OCI-LY3 (cell line): Measurements from ENCODE around the gene PER3.

Source experiments
- H2AFZ ChIP-seq: fragments of 200-600, 300-600 bp; shearing (Covaris generic); 2 replicates; pipeline ENCODE4 v1.6.0; 2014; ENCODE audit warnings: antibody characterized with exemption, low read depth, low read length
- H3K27ac ChIP-seq: fragments of 200-600, 300-600 bp; sonication (generic); 2 replicates; pipeline ENCODE4 v1.5.1; 2014; ENCODE audit warnings: mild to moderate bottlenecking, low read length, moderate library complexity, mixed read lengths
- H3K27me3 ChIP-seq: fragments of 200-600, 300-600 bp; sonication (generic); 2 replicates; pipeline ENCODE4 v1.6.1; 2014; ENCODE audit warnings: low read depth, low read length, mixed read lengths
- H3K36me3 ChIP-seq: fragments of 200-600, 300-600 bp; sonication (generic); replicated peaks from 2 replicates; pipeline ENCODE3; 2014; ENCODE audit warnings: low read depth, low read length, mixed read lengths
- H3K4me1 ChIP-seq: fragments of 300-600, 200-600 bp; sonication (generic); 2 replicates; pipeline ENCODE4 v1.6.1; 2014; ENCODE audit warnings: low read length, mixed read lengths
- H3K4me2 ChIP-seq: fragments of 200-600, 300-600 bp; sonication (generic); 2 replicates; pipeline ENCODE4 v1.6.1; 2014; ENCODE audit warnings: low read length, mixed read lengths
- H3K4me3 ChIP-seq: fragments of 300-600, 200-600 bp; sonication (generic); 2 replicates; pipeline ENCODE4 v1.5.1; 2014; ENCODE audit warnings: antibody characterized with exemption, mild to moderate bottlenecking, low read length, moderate library complexity
- H3K79me2 ChIP-seq: fragments of 300-600, 200-600 bp; shearing (Covaris generic); 2 replicates; pipeline ENCODE4 v1.6.1; 2014; ENCODE audit warnings: mild to moderate bottlenecking, low read length, mixed read lengths
- H3K9ac ChIP-seq: fragments of 300-600, 200-600 bp; shearing (Covaris generic); 2 replicates; pipeline ENCODE4 v1.6.0; 2014; ENCODE audit warnings: mild to moderate bottlenecking, low read length, moderate library complexity
- H3K9me3 ChIP-seq: fragments of 200-600, 300-600 bp; shearing (Covaris generic); 2 replicates; pipeline ENCODE4 v1.6.1; 2014; ENCODE audit warnings: low read length, mixed read lengths; ENCODE audit not compliant: insufficient read depth
- H4K20me1 ChIP-seq: fragments of 200-600, 300-600 bp; sonication (generic); 2 replicates; pipeline ENCODE4 v1.6.1; 2016; ENCODE audit warnings: low read length, mixed read lengths; ENCODE audit not compliant: insufficient read depth
- EZH2phosphoT487 ChIP-seq: fragments of 200-600 bp; shearing (Covaris generic); IDR thresholded peaks from 2 replicates; pipeline ENCODE4 v1.6.1; 2018; ENCODE audit warnings: antibody characterized with exemption, mixed run types, low read depth
- TF ChIP-seq, protein P1 (sequence below): fragments of 200-600, 300-600 bp; sonication (generic); IDR thresholded peaks from 2 replicates; pipeline ENCODE4 v1.5.1; 2014; ENCODE audit warnings: antibody characterized with exemption, low read length, low read depth

The PER3 gene

GRCh38 chr1:7873801-7874795 is 90.0 kb downstream of the PER3 start:
- Histone ChIP-seq H3K9ac (no peak overlapping the region), H3K4me1 (no peaks in the 10 kb centered on the region), H2AFZ (no peak overlapping the region), H3K27me3 (no peaks in the 10 kb centered on the region), H3K4me3 (no peak overlapping the region), H3K27ac (no peak overlapping the region), H3K79me2 (no peaks in the 10 kb centered on the region), H3K36me3 (no peaks in the 10 kb centered on the region), H3K9me3 (no peaks in the 10 kb centered on the region), H4K20me1 (no peaks in the 10 kb centered on the region), H3K4me2 (no peak overlapping the region)
- no peak for TF ChIP-seq EZH2phosphoT487
- TF ChIP-seq, protein P1, sequence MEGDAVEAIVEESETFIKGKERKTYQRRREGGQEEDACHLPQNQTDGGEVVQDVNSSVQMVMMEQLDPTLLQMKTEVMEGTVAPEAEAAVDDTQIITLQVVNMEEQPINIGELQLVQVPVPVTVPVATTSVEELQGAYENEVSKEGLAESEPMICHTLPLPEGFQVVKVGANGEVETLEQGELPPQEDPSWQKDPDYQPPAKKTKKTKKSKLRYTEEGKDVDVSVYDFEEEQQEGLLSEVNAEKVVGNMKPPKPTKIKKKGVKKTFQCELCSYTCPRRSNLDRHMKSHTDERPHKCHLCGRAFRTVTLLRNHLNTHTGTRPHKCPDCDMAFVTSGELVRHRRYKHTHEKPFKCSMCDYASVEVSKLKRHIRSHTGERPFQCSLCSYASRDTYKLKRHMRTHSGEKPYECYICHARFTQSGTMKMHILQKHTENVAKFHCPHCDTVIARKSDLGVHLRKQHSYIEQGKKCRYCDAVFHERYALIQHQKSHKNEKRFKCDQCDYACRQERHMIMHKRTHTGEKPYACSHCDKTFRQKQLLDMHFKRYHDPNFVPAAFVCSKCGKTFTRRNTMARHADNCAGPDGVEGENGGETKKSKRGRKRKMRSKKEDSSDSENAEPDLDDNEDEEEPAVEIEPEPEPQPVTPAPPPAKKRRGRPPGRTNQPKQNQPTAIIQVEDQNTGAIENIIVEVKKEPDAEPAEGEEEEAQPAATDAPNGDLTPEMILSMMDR = no peak

- 0 out of 2 replicates have a peak, but pooled peaks cover 5% of the 10 kb centered on the region for H3K27me3 ChIP-seq
- H4K20me1 ChIP-seq = no peaks in the 10 kb centered on the region
- no peak overlapping the region for H2AFZ ChIP-seq
- H3K36me3 ChIP-seq = no peaks in the 10 kb centered on the region
- TF ChIP-seq EZH2phosphoT487 = no peak
- TF ChIP-seq, protein P1 = no peak
- no peak overlapping the region for H3K9ac ChIP-seq
- no peak overlapping the region for H3K27ac ChIP-seq
- no peaks in the 10 kb centered on the region for H3K4me1 ChIP-seq
- no peak overlapping the region for H3K4me3 ChIP-seq
- H3K79me2 ChIP-seq = no peaks in the 10 kb centered on the region
- H3K9me3 ChIP-seq = no peaks in the 10 kb centered on the region
- H3K4me2 ChIP-seq = no peak overlapping the region
Observed at GRCh38 chr1:7878027-7878426, 93.9 kb downstream of the PER3 start.

DNA sequence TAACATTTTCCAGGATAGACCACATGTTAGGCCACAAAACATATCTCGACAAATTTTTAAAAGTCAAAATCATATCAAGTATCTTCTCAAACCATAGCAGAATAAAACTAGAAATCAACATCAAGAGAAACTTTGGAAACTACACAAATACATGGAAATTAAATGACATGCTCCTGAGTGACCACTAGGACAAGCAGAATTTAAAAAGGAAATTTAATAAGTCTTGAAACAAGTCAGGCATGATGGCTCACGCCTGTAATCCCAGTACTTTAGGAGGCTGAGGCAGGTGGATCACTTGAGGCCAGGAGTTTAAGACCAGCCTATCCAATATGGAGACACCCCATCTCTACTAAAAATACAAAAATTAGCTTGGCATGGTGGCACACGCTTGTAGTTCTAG is 95.1 kb downstream of the PER3 start:
- H3K4me2 ChIP-seq = no peak overlapping the region
- no peak for TF ChIP-seq EZH2phosphoT487
- no peaks in the 10 kb centered on the region for H3K9me3 ChIP-seq
- no peaks in the 10 kb centered on the region for H3K36me3 ChIP-seq
- no peak overlapping the region for H3K9ac ChIP-seq
- H3K4me1 ChIP-seq = no peaks in the 10 kb centered on the region
- no peaks in the 10 kb centered on the region for H3K79me2 ChIP-seq
- no peak overlapping the region for H3K4me3 ChIP-seq
- no peak overlapping the region for H2AFZ ChIP-seq
- H4K20me1 ChIP-seq = no peaks in the 10 kb centered on the region
- no peak overlapping the region for H3K27ac ChIP-seq
- 0 out of 2 replicates have a peak, but pooled peaks cover 5% of the 10 kb centered on the region for H3K27me3 ChIP-seq

- H4K20me1 ChIP-seq = no peaks in the 10 kb centered on the region
- TF ChIP-seq EZH2phosphoT487 = no peak
- TF ChIP-seq, protein P1 = no peak
- 0 out of 2 replicates have a peak, but pooled peaks cover 5% of the 10 kb centered on the region for H3K4me1 ChIP-seq
- H3K4me3 ChIP-seq = no peak overlapping the region
- H3K79me2 ChIP-seq = no peaks in the 10 kb centered on the region
- 0 out of 2 replicates have a peak, but pooled peaks cover 5% of the 10 kb centered on the region for H3K27me3 ChIP-seq
- H3K9me3 ChIP-seq = no peaks in the 10 kb centered on the region
- no peak overlapping the region for H3K27ac ChIP-seq
- H3K9ac ChIP-seq = no peak overlapping the region
- no peak overlapping the region for H3K4me2 ChIP-seq
- H3K36me3 ChIP-seq = no peaks in the 10 kb centered on the region
- no peak overlapping the region for H2AFZ ChIP-seq
Observed at GRCh38 chr1:7884757-7885156, 100.7 kb downstream of the PER3 start.
